ENCODE data around the gene RPRM. TPM values are rescaled to one million over a fixed set of nuclear protein-coding genes. Genes with fewer than 3 reads are reported as not detected.

RPRM gene
- total and polyA plus RNA-seq, 2 of the 13 experiments (the other 11 are each of a cell fraction or from before 2014, with no cell fraction given), result not detected

GRCh38 chr2:153478289-153479261, at the start of gene RPRM (continued):
- TF ChIP-seq TERF1 (CRISPR knock-in tag; IDR thresholded peaks at IDR 0.05) (peak; percentile 41; the same call in 1 of the 2 replicates), ZNF788 (CRISPR knock-in tag; IDR thresholded peaks at IDR 0.05; ENCODE audit: borderline replicate concordance) (no peak; the same call in 1 of the 2 replicates), PATZ1 (CRISPR knock-in tag; IDR thresholded peaks at IDR 0.05) (peak; percentile 89), JDP2 (CRISPR knock-in tag; IDR thresholded peaks at IDR 0.05; ENCODE audit: borderline replicate concordance) (no peak), CEBPB (IDR thresholded peaks at IDR 0.05; ENCODE audit: borderline replicate concordance, low read depth, low read length) (no peak), MAF1 (CRISPR knock-in tag; IDR thresholded peaks at IDR 0.05; ENCODE audit: borderline replicate concordance) (no peak), RBAK (CRISPR knock-in tag; IDR thresholded peaks at IDR 0.05) (no peak), CBX2 (IDR thresholded peaks at IDR 0.05; ENCODE audit: low read depth, low read length) (no peak), CBX2 (CRISPR knock-in tag; IDR thresholded peaks at IDR 0.05; ENCODE audit: low read depth) (no peak), NFE2 (CRISPR knock-in tag; IDR thresholded peaks at IDR 0.05) (no peak), ZBTB34 (CRISPR knock-in tag; IDR thresholded peaks at IDR 0.05) (no peak), ZNF350 (CRISPR knock-in tag; IDR thresholded peaks at IDR 0.05; ENCODE audit: borderline replicate concordance, low read depth) (no peak), IKZF4 (CRISPR knock-in tag; IDR thresholded peaks at IDR 0.05; ENCODE audit: borderline replicate concordance, low read depth, not compliant biosample characterization) (no peak), TIGD3 (CRISPR knock-in tag; IDR thresholded peaks at IDR 0.05; ENCODE audit: borderline replicate concordance) (no peak), TCF7 (IDR thresholded peaks at IDR 0.05; ENCODE audit: low read depth) (no peak), SOX13 (IDR thresholded peaks at IDR 0.05) (no peak), SOX13 (CRISPR knock-in tag; conservative IDR thresholded peaks at IDR 0.05 in 1 of 2, IDR thresholded peaks at IDR 0.05 in 1 of 2) (no peak), DZIP1 (CRISPR knock-in tag; IDR thresholded peaks at IDR 0.05) (no peak), ZBTB42 (CRISPR knock-in tag; IDR thresholded peaks at IDR 0.05) (no peak)

Data from HepG2 (cell line).